Stomach (tissue), 9 donors: ENCODE data around the gene GIMAP1. TPM values are rescaled to one million over a fixed set of nuclear protein-coding genes. Genes with fewer than 3 reads are reported as not detected.

Source experiments
- DNase-seq, 2 donors: peaks; one replicate each; pipeline versions ENCODE4 v3.0.0 to v3.0.0-alpha.2; 2013 to 2019
- H3K27ac ChIP-seq, 5 donors: fragments of 200-600 bp in 4 of 5; sonication (generic) in 4 of 5; one replicate each; pipeline ENCODE4 v1.5.1; 2013 to 2019; ENCODE audit warnings: mild to moderate bottlenecking in 1 of 5, moderate library complexity in 1 of 5
- H3K27me3 ChIP-seq, 3 donors: fragments of 200-600 bp; sonication (generic); one replicate each; pipeline ENCODE4 v1.5.1; 2017 to 2019; ENCODE audit warnings: mixed run types in 1 of 3
- H3K36me3 ChIP-seq, 4 donors: fragments of 200-600 bp; sonication (generic); 1 replicate in 3 of 4; 2 replicates in 1 of 4; pipeline ENCODE4 v1.5.1; 2016 to 2019
- H3K4me1 ChIP-seq, 4 donors: fragments of 200-600 bp; sonication (generic); one replicate each; pipeline ENCODE4 v1.5.1; 2016 to 2019
- H3K4me3 ChIP-seq, 4 donors: fragments of 200-600 bp; sonication (generic) in 3 of 4; one replicate each; pipeline ENCODE4 v1.5.1; 2016 to 2019; ENCODE audit warnings: mild to moderate bottlenecking in 1 of 4
- H3K9me3 ChIP-seq, 4 donors: fragments of 200-600 bp; sonication (generic); one replicate each; pipeline ENCODE4 v1.5.1; 2016 to 2019
- CTCF ChIP-seq, 7 experiments: fragments of 450-650 bp in 4 of 7; fragments of 200-600 bp in 3 of 7; sonication (generic) in 3 of 7; IDR thresholded peaks; one replicate each; pipeline ENCODE4 v1.5.1; 2016 to 2019; ENCODE audit warnings: antibody characterized with exemption in 7 of 7, control low read depth in 2 of 7, mild to moderate bottlenecking in 1 of 7
- EP300 ChIP-seq: sonication (generic); formaldehyde crosslinking; IDR thresholded peaks from one replicate; pipeline ENCODE4 v1.6.1; 2017; ENCODE audit warnings: antibody characterized with exemption
- POLR2A ChIP-seq, 4 donors: fragments of 450-650 bp; IDR thresholded peaks; one replicate each; pipeline ENCODE4 v1.6.1; 2016; ENCODE audit warnings: antibody characterized with exemption in 4 of 4, control low read depth in 2 of 4, mild to moderate bottlenecking in 1 of 4, moderate library complexity in 1 of 4
- POLR2AphosphoS5 ChIP-seq, 3 donors: sonication (generic); formaldehyde crosslinking; IDR thresholded peaks; one replicate each; pipeline ENCODE4 v1.6.1; 2016; ENCODE audit warnings: antibody characterized with exemption in 3 of 3
- WGBS, 5 donors: extraction: QIAGEN DNeasy Blood & Tissue Kit in 3 of 5; methylation state at CpG; one replicate each; pipeline versions ENCODE4 v1.1.5 to v1.1.7; 2013 to 2018; 5-methylcytosine and 5-hydroxymethylcytosine counted together
- intact Hi-C: fragments of 100-400 bp; cut with DNase I; formaldehyde crosslinking; loops from one replicate; pipeline ENCODE4 v1.15.1; 2023; ENCODE audit warnings: low total_unique reads
- polyA plus RNA-seq, 3 donors: library from polyadenylated mRNA; stranded (reverse); fragments of 200-250 nt; gene quantifications; one replicate each; pipeline ENCODE4 v1.2.3, GENCODE V29; 2013
- total RNA-seq, 5 donors: library from RNA; depleted of rRNA; stranded (reverse); fragments of >200 nt; gene quantifications; one replicate each; pipeline versions ENCODE4 v1.1.0 to v1.2.3, GENCODE V29; 2014 to 2016
- donor health status: healthy with polysubstance abuse.
- donor health status: Bipolar disorder and iron deficiency.
- donor health status: healthy.

GIMAP1 gene
- total and polyA plus RNA-seq, 8 donors = 0.45 to 5.8 (median 2.7) TPM; not detected in 1

- H3K4me1 ChIP-seq = peaks cover 0 to 4% (median under 1%) of the 10 kb centered on the region in 4 donors
- 74 to 83% (median 77%) methylated on average over 1 of the region's 1 CpG for WGBS, 5 donors
- H3K4me3 ChIP-seq = no peak overlapping the region
- H3K9me3 ChIP-seq = no peaks in the 10 kb centered on the region
- no peak for DNase-seq
- H3K27me3 ChIP-seq = no peaks in the 10 kb centered on the region
- intact Hi-C loops = loop anchor here (10.0 kb wide), 1 partner anchor 305 kb away; the partner anchor contains the start of gene GIMAP8
- no peak overlapping the region for H3K27ac ChIP-seq
- TF ChIP-seq POLR2A (IDR thresholded peaks at IDR 0.05) (no peak), EP300 (no peak), POLR2AphosphoS5 (IDR thresholded peaks at IDR 0.05) (no peak), CTCF (IDR thresholded peaks at IDR 0.05) (no peak)
- no peaks in the 10 kb centered on the region for H3K36me3 ChIP-seq
Measured at GRCh38 chr7:150759479-150759878, 43.1 kb downstream of the GIMAP1 start.

GRCh38 chr7:150766334-150766709, 49.9 kb downstream of the GIMAP1 start:
- intact Hi-C loops = no loop called here
- Histone ChIP-seq H3K27ac (no peak overlapping the region), H3K9me3 (no peaks in the 10 kb centered on the region), H3K27me3 (no peaks in the 10 kb centered on the region), H3K4me3 (no peak overlapping the region), H3K36me3 (no peaks in the 10 kb centered on the region), H3K4me1 (peaks cover 0 to 12% (median 3%) of the 10 kb centered on the region in 4 donors)
- TF ChIP-seq POLR2AphosphoS5 (IDR thresholded peaks at IDR 0.05) (no peak), CTCF (IDR thresholded peaks at IDR 0.05) (no peak)
- no peak for DNase-seq

GRCh38 chr7:150769768-150770167, 53.4 kb downstream of the GIMAP1 start:
- intact Hi-C loops = loop anchor here (10.0 kb wide), 1 partner anchor 95 kb away; no protein-coding TSS in a partner anchor
- H3K27ac ChIP-seq = no peak overlapping the region
- H3K4me1 ChIP-seq = peaks cover 0 to 7% (median 3%) of the 10 kb centered on the region in 4 donors
- 68 to 88% (median 83%) methylated on average over 4 of the region's 4 CpGs for WGBS, 5 donors
- no peak overlapping the region for H3K4me3 ChIP-seq
- H3K27me3 ChIP-seq = no peaks in the 10 kb centered on the region
- no peaks in the 10 kb centered on the region for H3K36me3 ChIP-seq
- peaks cover 0 to 7% (median 4%) of the 10 kb centered on the region in 4 donors for H3K9me3 ChIP-seq
- no peak for TF ChIP-seq POLR2AphosphoS5 (IDR thresholded peaks at IDR 0.05)
- no peak for TF ChIP-seq CTCF (IDR thresholded peaks at IDR 0.05)
- DNase-seq = no peak

Other genes starting within 250 kb of the GIMAP1 start
- 10 to 100 TPM in 2 of 5 donors, 1 to 10 TPM in 2, not detected in 1; 1.2 to 13.0 (median 7.5) TPM for gene GIMAP7, start 201.7 kb upstream of the GIMAP1 start, total RNA-seq
- gene GIMAP7, start 201.7 kb upstream of the GIMAP1 start, polyA plus RNA-seq = 10 to 100 TPM in 2 of 3 donors, 1 to 10 TPM in 1; 9.0 to 15.9 (median 14.8) TPM
- 10 to 100 TPM in 3 of 5 donors, under 1 TPM in 1, not detected in 1; 0.89 to 79.9 (median 19.7) TPM for gene GIMAP4, start 149.2 kb upstream of the GIMAP1 start, total RNA-seq
- gene GIMAP4, start 149.2 kb upstream of the GIMAP1 start, polyA plus RNA-seq = 10 to 100 TPM; 11.2 to 16.6 (median 12.2) TPM
- gene GIMAP6, start 84.2 kb upstream of the GIMAP1 start, total RNA-seq = 10 to 100 TPM in 2 of 5 donors, 1 to 10 TPM in 2, under 1 TPM in 1; 0.89 to 18.4 (median 5.8) TPM
- 10 to 100 TPM in 1 of 3 donors, 1 to 10 TPM in 2; 5.6 to 10.2 (median 6.2) TPM for gene GIMAP6, start 84.2 kb upstream of the GIMAP1 start, polyA plus RNA-seq
- gene GIMAP2, start 30.9 kb upstream of the GIMAP1 start, total RNA-seq = 1 to 10 TPM in 3 of 5 donors, under 1 TPM in 1, not detected in 1; 0.58 to 8.3 (median 3.6) TPM
- 1 to 10 TPM; 2.6 to 5.3 (median 4.4) TPM for gene GIMAP2, start 30.9 kb upstream of the GIMAP1 start, polyA plus RNA-seq
- 10 to 100 TPM in 4 of 5 donors, 1 to 10 TPM in 1; 7.0 to 25.2 (median 20.9) TPM for gene GIMAP5, start 20.8 kb downstream of the GIMAP1 start, total RNA-seq
- 10 to 100 TPM; 10.0 to 16.3 (median 14.0) TPM for gene GIMAP5, start 20.8 kb downstream of the GIMAP1 start, polyA plus RNA-seq
- gene TMEM176B, start 83.8 kb downstream of the GIMAP1 start, total RNA-seq = 100 to 1,000 TPM in 1 of 5 donors, 10 to 100 TPM in 4; 59.3 to 108 (median 87.6) TPM
- 100 to 1,000 TPM in 1 of 3 donors, 10 to 100 TPM in 2; 29.4 to 157 (median 90.1) TPM for gene TMEM176B, start 83.8 kb downstream of the GIMAP1 start, polyA plus RNA-seq
- gene TMEM176A, start 84.2 kb downstream of the GIMAP1 start, total RNA-seq = 100 to 1,000 TPM in 1 of 5 donors, 10 to 100 TPM in 4; 14.7 to 116 (median 35.8) TPM
- 10 to 100 TPM; 21.4 to 92.0 (median 62.0) TPM for gene TMEM176A, start 84.2 kb downstream of the GIMAP1 start, polyA plus RNA-seq
- 100 to 1,000 TPM in 1 of 5 donors, 1 to 10 TPM in 1, under 1 TPM in 1, not detected in 2; 0.72 to 105 (median 4.6) TPM for gene AOC1, start 135.9 kb downstream of the GIMAP1 start, total RNA-seq
- 1 to 10 TPM in 1 of 3 donors, under 1 TPM in 2; 0.31 to 1.3 (median 0.46) TPM for gene AOC1, start 135.9 kb downstream of the GIMAP1 start, polyA plus RNA-seq